ENCODE results near the gene EML6. TPM values are rescaled to one million over a fixed set of nuclear protein-coding genes. Genes with fewer than 3 reads are reported as not detected.

EML6 gene
- total RNA-seq, 4 donors from 2014 or later: 0.63 to 9.0 (median 1.2) TPM

- no peak for TF ChIP-seq CTCF (IDR thresholded peaks at IDR 0.05)
- no peak for ATAC-seq (ENCODE audit: low FRiP score)
- no peak for DNase-seq (ENCODE audit: low spot score)
These were observed 278.3 kb downstream of the EML6 start for GRCh38 chr2:55001716-55002115.

- DNase-seq (ENCODE audit: low spot score) (no peak), ATAC-seq (ENCODE audit: low FRiP score) (no peak)
- TF ChIP-seq CTCF (IDR thresholded peaks at IDR 0.05): no peak
These were observed 280.5 kb downstream of the EML6 start for GRCh38 chr2:55003706-55004639.

GRCh38 chr2:55006306-55006705 is 282.8 kb downstream of the EML6 start:
- DNase-seq (ENCODE audit: low spot score) (no peak), ATAC-seq (ENCODE audit: low FRiP score) (no peak)
- TF ChIP-seq CTCF (IDR thresholded peaks at IDR 0.05): no peak

- DNase-seq (ENCODE audit: low spot score) (no peak), ATAC-seq (ENCODE audit: low FRiP score) (no peak)
- no peak for TF ChIP-seq CTCF (IDR thresholded peaks at IDR 0.05)
These were observed 286.0 kb downstream of the EML6 start for GRCh38 chr2:55009277-55010060.

- DNase-seq (ENCODE audit: low spot score): no peak
- ATAC-seq (ENCODE audit: low FRiP score): peak; percentile 77
- TF ChIP-seq CTCF (IDR thresholded peaks at IDR 0.05): no peak
These were observed 286.7 kb downstream of the EML6 start for GRCh38 chr2:55010149-55010591.

GRCh38 chr2:55010915-55011314 is 287.5 kb downstream of the EML6 start:
- TF ChIP-seq CTCF (IDR thresholded peaks at IDR 0.05): no peak
- no peak for DNase-seq (ENCODE audit: low spot score)
- no peak for ATAC-seq (ENCODE audit: low FRiP score)
